HepG2 (cell line): Measurements from ENCODE around the gene SOX9.

ENCODE experiments used
- DNMT1 ChIP-seq: sonication (generic); formaldehyde crosslinking; IDR thresholded peaks from 2 replicates; pipeline ENCODE4 v1.5.1; 2020; ENCODE audit warnings: mild to moderate bottlenecking, missing genetic modification reagents
- POLR2A ChIP-seq, 2 experiments: IDR thresholded peaks; 2 replicates each; pipeline ENCODE4 v1.6.1; 2011; ENCODE audit warnings: low read depth in 2 of 2, low read length in 2 of 2, mild to moderate bottlenecking in 1 of 2, moderate library complexity in 1 of 2; ENCODE audit not compliant: insufficient read depth in 1 of 2
- RXRA ChIP-seq: sonication (generic); formaldehyde crosslinking; IDR thresholded peaks from 2 replicates; pipeline ENCODE4 v1.5.1; 2020; ENCODE audit warnings: missing genetic modification reagents
- ZNF24 ChIP-seq: fragments of 450-650 bp; IDR thresholded peaks from 2 replicates; pipeline ENCODE4 v1.6.1; 2017; ENCODE audit warnings: antibody characterized with exemption, mild to moderate bottlenecking
- TF ChIP-seq, protein P1 (sequence below): sonication (generic); formaldehyde crosslinking; IDR thresholded peaks from 2 replicates; pipeline ENCODE4 v1.5.0; 2020; ENCODE audit warnings: mild to moderate bottlenecking, missing genetic modification reagents, moderate library complexity

DNA sequence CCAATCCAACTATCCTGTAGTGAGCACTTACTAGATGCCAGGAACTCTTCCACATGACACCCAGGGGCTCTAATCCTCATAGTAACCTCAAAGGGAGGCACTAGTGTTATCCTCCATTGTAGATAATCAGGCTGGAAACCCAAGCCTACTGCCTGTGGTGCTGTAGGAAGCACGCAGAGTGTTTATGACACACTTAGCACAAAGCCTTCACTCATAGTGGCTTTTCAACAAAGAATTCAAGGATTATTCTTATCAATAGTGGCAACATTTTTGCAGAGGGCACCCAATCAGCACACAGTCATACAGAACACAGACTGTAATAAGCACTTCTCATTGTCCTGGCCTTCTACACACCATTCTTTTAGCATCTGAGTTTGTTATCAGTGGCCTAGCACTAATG, 18.5 kb upstream of the SOX9 start:
- TF ChIP-seq ZNF24 (no peak), RXRA (CRISPR knock-in tag) (no peak), POLR2A (IDR thresholded peaks at IDR 0.05; ENCODE audit: insufficient read depth in 1 of 2, low read depth in 2 of 2, low read length in 2 of 2) (no peak), DNMT1 (CRISPR knock-in tag) (no peak)
- TF ChIP-seq, protein P1, sequence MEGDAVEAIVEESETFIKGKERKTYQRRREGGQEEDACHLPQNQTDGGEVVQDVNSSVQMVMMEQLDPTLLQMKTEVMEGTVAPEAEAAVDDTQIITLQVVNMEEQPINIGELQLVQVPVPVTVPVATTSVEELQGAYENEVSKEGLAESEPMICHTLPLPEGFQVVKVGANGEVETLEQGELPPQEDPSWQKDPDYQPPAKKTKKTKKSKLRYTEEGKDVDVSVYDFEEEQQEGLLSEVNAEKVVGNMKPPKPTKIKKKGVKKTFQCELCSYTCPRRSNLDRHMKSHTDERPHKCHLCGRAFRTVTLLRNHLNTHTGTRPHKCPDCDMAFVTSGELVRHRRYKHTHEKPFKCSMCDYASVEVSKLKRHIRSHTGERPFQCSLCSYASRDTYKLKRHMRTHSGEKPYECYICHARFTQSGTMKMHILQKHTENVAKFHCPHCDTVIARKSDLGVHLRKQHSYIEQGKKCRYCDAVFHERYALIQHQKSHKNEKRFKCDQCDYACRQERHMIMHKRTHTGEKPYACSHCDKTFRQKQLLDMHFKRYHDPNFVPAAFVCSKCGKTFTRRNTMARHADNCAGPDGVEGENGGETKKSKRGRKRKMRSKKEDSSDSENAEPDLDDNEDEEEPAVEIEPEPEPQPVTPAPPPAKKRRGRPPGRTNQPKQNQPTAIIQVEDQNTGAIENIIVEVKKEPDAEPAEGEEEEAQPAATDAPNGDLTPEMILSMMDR (CRISPR knock-in tag), result no peak
